K562 (cell line): ENCODE results near the gene SND1. TPM values are rescaled to one million over a fixed set of nuclear protein-coding genes. Genes with fewer than 3 reads are reported as not detected.

Experiments used
- ARHGAP35 ChIP-seq: fragments of 450-650 bp; IDR thresholded peaks from 2 replicates; pipeline ENCODE4 v1.6.1; 2018; ENCODE audit not compliant: partially characterized antibody
- BHLHE40 ChIP-seq: IDR thresholded peaks from 2 replicates; pipeline ENCODE4 v1.6.1; 2011; ENCODE audit warnings: low read length, improper control_type of control experiment
- CBX8 ChIP-seq: fragments of 200-600 bp; sonication (generic); IDR thresholded peaks from 2 replicates; pipeline ENCODE4 v1.6.1; 2012; ENCODE audit warnings: borderline replicate concordance, mixed run types, low read depth, mild to moderate bottlenecking, moderate library complexity, mixed read lengths, low read length, control low read depth, inconsistent platforms; ENCODE audit not compliant: poor library complexity, severe bottlenecking; ENCODE audit errors: extremely low read depth
- ELF4 ChIP-seq: fragments of 450-650 bp; formaldehyde crosslinking; IDR thresholded peaks from 2 replicates; pipeline ENCODE4 v1.4.0; 2022; ENCODE audit warnings: missing genetic modification characterization
- EP400 ChIP-seq: fragments of 450-650 bp; IDR thresholded peaks from 2 replicates; pipeline ENCODE4 v1.6.1; 2017; ENCODE audit warnings: antibody characterized with exemption, mild to moderate bottlenecking, moderate library complexity
- HNRNPH1 ChIP-seq: fragments of 200-400 bp; formaldehyde crosslinking; optimal IDR thresholded peaks from 2 replicates; pipeline ENCODE3; 2017; ENCODE audit warnings: low read depth, mild to moderate bottlenecking, low read length, moderate library complexity
- KDM4B ChIP-seq, 2 experiments: fragments of 450-650 bp in 1 of 2; sonication (generic) in 1 of 2; IDR thresholded peaks; 2 replicates each; pipeline ENCODE4 v1.6.1; 2016 to 2017; ENCODE audit warnings: borderline replicate concordance in 2 of 2, antibody characterized with exemption in 1 of 2, low read depth in 1 of 2, mild to moderate bottlenecking in 1 of 2
- NR2C2 ChIP-seq, 2 experiments: fragments of 200-800 bp in 1 of 2; sonication (Bioruptor generic) in 1 of 2; sonication (generic) in 1 of 2; formaldehyde crosslinking in 1 of 2; IDR thresholded peaks; 2 replicates each; pipeline versions ENCODE4 v1.6.1 to v1.8.0; 2016 to 2022; ENCODE audit warnings: mild to moderate bottlenecking in 1 of 2, missing compliant biosample characterization in 1 of 2, missing genetic modification characterization in 1 of 2, missing genetic modification reagents in 1 of 2
- SRSF3 ChIP-seq: fragments of 200-400 bp; formaldehyde crosslinking; IDR thresholded peaks from 2 replicates; pipeline ENCODE4 v1.6.1; 2016; ENCODE audit warnings: mild to moderate bottlenecking, low read length, moderate library complexity; ENCODE audit not compliant: insufficient read depth
- SRSF7 ChIP-seq: fragments of 200-400 bp; formaldehyde crosslinking; optimal IDR thresholded peaks from 2 replicates; pipeline ENCODE3; 2017; ENCODE audit warnings: mild to moderate bottlenecking, low read depth, low read length
- TEAD2 ChIP-seq: fragments of 450-650 bp; IDR thresholded peaks from 2 replicates; pipeline ENCODE4 v1.6.1; 2016; ENCODE audit warnings: missing genetic modification characterization, control low read depth, missing compliant biosample characterization
- XRCC3 ChIP-seq: fragments of 450-650 bp; IDR thresholded peaks from 2 replicates; pipeline ENCODE4 v1.6.1; 2017; ENCODE audit warnings: mild to moderate bottlenecking, moderate library complexity
- YBX1 ChIP-seq: fragments of 450-650 bp; IDR thresholded peaks from 2 replicates; pipeline ENCODE4 v1.7.1; 2016; ENCODE audit warnings: mild to moderate bottlenecking
- ZNF507 ChIP-seq: conservative IDR thresholded peaks from 2 replicates; pipeline ENCODE4 v1.6.1; 2017; ENCODE audit warnings: missing genetic modification characterization, missing compliant biosample characterization
- polyA plus RNA-seq, 8 experiments: library from polyadenylated mRNA; depleted of rRNA in 4 of 8; stranded (reverse) in 5 of 8; unstranded in 3 of 8; fragments of >200 nt; fragmentation: Nextera tagmentation in 2 of 8; fragmentation: Illumina TruSeq in 1 of 8; extraction: Ambion mirVana in 2 of 8; extraction: Trizol in 1 of 8; gene quantifications; 2 replicates each; pipeline versions ENCODE4 v1.2.1 to v1.2.3, GENCODE V29; 2011 to 2014; ENCODE audit warnings: inconsistent platforms in 1 of 8, missing spikeins in 1 of 8
- total RNA-seq, 7 experiments: library from RNA; depleted of rRNA in 6 of 7; stranded (reverse); fragments of >200 nt in 6 of 7; fragmentation: Illumina TruSeq in 2 of 7; extraction: Trizol in 2 of 7; gene quantifications; 2 replicates each; pipeline versions ENCODE4 v1.2.1 to v1.2.3, GENCODE V29; 2011 to 2021; ENCODE audit warnings: low replicate concordance in 1 of 7
- TF ChIP-seq, protein P1 (sequence below): fragments of 250-450 bp; sonication (Bioruptor Pico); IDR thresholded peaks from 2 replicates; pipeline ENCODE4 v1.4.0; 2020; ENCODE audit warnings: mild to moderate bottlenecking
- TF ChIP-seq, protein P2 (sequence below): fragments of 450-650 bp; IDR thresholded peaks from 2 replicates; pipeline ENCODE4 v1.6.1; 2018; ENCODE audit not compliant: partially characterized antibody
- TF ChIP-seq, protein P3 (sequence below), 2 experiments: fragments of 450-650 bp; IDR thresholded peaks; 2 replicates each; pipeline ENCODE4 v1.6.1; 2016
- TF ChIP-seq, protein P4 (sequence below): fragments of 250-450 bp; sonication (Bioruptor Pico); IDR thresholded peaks from 2 replicates; pipeline ENCODE4 v1.5.0; 2021; ENCODE audit warnings: mild to moderate bottlenecking, borderline replicate concordance

Gene SND1
- total and polyA plus RNA-seq, 9 of the 15 experiments (the other 6 are each of a cell fraction or from before 2014, with no cell fraction given), result 46.5 to 307 (median 191) TPM

DNA sequence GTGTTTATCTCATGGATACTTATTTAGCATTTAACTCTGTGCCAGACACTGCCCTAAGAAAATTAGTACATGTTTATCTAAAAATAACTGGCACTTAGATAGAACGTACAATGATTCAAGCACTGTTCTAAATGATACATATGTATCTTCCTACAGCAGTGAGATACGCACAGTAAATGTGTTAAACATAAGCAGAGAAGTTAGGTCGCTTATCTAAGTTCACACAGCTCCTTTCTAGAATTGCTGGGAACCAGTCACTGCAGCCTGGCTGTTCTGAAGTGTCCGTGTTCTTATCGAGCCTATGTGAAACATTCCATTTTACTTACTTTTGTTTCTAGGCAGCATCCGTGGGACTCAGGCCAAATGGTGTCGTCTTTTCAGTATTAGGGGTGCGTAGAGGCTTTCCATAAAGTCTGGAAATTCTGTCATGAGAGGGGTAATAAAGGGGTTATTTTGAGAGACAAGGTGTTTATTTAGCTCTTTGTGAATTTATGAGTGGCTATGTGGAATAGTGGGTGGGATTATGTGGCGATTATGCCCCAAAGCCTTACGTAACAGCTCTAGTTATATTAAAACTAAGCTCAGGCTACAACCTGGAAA lies 186.9 kb downstream of the SND1 start (continued):
- TF ChIP-seq CBX8 (no peak), ELF4 (peak; percentile 41; the same call in 1 of the 2 replicates), ZNF507 (tag) (no peak), NR2C2 (CRISPR knock-in tag; IDR thresholded peaks at IDR 0.05) (no peak), NR2C2 (tag; IDR thresholded peaks at IDR 0.05) (no peak), SRSF7 (no peak), EP400 (no peak), XRCC3 (no peak), KDM4B (IDR thresholded peaks at IDR 0.05; ENCODE audit: borderline replicate concordance in 2 of 2, low read depth in 1 of 2) (no peak), YBX1 (no peak), SRSF3 (no peak), TEAD2 (tag) (no peak), HNRNPH1 (no peak), ARHGAP35 (no peak), BHLHE40 (peak; percentile 38; the same call in 1 of the 2 replicates)
- TF ChIP-seq, protein P1, sequence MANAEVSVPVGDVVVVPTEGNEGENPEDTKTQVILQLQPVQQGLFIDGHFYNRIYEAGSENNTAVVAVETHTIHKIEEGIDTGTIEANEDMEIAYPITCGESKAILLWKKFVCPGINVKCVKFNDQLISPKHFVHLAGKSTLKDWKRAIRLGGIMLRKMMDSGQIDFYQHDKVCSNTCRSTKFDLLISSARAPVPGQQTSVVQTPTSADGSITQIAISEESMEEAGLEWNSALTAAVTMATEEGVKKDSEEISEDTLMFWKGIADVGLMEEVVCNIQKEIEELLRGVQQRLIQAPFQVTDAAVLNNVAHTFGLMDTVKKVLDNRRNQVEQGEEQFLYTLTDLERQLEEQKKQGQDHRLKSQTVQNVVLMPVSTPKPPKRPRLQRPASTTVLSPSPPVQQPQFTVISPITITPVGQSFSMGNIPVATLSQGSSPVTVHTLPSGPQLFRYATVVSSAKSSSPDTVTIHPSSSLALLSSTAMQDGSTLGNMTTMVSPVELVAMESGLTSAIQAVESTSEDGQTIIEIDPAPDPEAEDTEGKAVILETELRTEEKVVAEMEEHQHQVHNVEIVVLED (CRISPR knock-in tag), result peak; percentile 10; the same call in 1 of the 2 replicates
- TF ChIP-seq, protein P2, sequence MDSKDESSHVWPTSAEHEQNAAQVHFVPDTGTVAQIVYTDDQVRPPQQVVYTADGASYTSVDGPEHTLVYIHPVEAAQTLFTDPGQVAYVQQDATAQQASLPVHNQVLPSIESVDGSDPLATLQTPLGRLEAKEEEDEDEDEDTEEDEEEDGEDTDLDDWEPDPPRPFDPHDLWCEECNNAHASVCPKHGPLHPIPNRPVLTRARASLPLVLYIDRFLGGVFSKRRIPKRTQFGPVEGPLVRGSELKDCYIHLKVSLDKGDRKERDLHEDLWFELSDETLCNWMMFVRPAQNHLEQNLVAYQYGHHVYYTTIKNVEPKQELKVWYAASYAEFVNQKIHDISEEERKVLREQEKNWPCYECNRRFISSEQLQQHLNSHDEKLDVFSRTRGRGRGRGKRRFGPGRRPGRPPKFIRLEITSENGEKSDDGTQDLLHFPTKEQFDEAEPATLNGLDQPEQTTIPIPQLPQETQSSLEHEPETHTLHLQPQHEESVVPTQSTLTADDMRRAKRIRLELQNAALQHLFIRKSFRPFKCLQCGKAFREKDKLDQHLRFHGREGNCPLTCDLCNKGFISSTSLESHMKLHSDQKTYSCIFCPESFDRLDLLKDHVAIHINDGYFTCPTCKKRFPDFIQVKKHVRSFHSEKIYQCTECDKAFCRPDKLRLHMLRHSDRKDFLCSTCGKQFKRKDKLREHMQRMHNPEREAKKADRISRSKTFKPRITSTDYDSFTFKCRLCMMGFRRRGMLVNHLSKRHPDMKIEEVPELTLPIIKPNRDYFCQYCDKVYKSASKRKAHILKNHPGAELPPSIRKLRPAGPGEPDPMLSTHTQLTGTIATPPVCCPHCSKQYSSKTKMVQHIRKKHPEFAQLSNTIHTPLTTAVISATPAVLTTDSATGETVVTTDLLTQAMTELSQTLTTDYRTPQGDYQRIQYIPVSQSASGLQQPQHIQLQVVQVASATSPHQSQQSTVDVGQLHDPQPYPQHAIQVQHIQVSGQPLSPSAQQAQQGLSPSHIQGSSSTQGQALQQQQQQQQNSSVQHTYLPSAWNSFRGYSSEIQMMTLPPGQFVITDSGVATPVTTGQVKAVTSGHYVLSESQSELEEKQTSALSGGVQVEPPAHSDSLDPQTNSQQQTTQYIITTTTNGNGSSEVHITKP, result peak; percentile 47
- TF ChIP-seq, protein P3, sequence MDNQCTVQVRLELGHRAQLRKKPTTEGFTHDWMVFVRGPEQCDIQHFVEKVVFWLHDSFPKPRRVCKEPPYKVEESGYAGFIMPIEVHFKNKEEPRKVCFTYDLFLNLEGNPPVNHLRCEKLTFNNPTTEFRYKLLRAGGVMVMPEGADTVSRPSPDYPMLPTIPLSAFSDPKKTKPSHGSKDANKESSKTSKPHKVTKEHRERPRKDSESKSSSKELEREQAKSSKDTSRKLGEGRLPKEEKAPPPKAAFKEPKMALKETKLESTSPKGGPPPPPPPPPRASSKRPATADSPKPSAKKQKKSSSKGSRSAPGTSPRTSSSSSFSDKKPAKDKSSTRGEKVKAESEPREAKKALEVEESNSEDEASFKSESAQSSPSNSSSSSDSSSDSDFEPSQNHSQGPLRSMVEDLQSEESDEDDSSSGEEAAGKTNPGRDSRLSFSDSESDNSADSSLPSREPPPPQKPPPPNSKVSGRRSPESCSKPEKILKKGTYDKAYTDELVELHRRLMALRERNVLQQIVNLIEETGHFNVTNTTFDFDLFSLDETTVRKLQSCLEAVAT (IDR thresholded peaks at IDR 0.05), result no peak
- TF ChIP-seq, protein P4, sequence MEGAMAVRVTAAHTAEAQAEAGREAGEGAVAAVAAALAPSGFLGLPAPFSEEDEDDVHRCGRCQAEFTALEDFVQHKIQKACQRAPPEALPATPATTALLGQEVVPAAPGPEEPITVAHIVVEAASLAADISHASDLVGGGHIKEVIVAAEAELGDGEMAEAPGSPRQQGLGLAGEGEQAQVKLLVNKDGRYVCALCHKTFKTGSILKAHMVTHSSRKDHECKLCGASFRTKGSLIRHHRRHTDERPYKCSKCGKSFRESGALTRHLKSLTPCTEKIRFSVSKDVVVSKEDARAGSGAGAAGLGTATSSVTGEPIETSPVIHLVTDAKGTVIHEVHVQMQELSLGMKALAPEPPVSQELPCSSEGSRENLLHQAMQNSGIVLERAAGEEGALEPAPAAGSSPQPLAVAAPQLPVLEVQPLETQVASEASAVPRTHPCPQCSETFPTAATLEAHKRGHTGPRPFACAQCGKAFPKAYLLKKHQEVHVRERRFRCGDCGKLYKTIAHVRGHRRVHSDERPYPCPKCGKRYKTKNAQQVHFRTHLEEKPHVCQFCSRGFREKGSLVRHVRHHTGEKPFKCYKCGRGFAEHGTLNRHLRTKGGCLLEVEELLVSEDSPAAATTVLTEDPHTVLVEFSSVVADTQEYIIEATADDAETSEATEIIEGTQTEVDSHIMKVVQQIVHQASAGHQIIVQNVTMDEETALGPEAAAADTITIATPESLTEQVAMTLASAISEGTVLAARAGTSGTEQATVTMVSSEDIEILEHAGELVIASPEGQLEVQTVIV (CRISPR knock-in tag), result no peak
